GM21423 (cell line): Measurements from ENCODE around the gene CAPN11.

Experiments used
- ATAC-seq: cut with Tn5 transposase; IDR thresholded peaks from one replicate; pipeline ENCODE4 v1.9.1; 2021; ENCODE audit warnings: mild to moderate bottlenecking, moderate library complexity; ENCODE audit not compliant: unreplicated experiment

CAPN11 gene

GRCh38 chr6:44152533-44152932 lies 6.1 kb upstream of the CAPN11 start:
- no peak for ATAC-seq

GRCh38 chr6:44154067-44154466 lies 4.6 kb upstream of the CAPN11 start:
- ATAC-seq: no peak

- ATAC-seq: no peak
Observed at GRCh38 chr6:44156494-44157151, 2.0 kb upstream of the CAPN11 start.

GRCh38 chr6:44157152-44157521 lies 1.5 kb upstream of the CAPN11 start:
- ATAC-seq: no peak

- ATAC-seq: no peak
Observed at GRCh38 chr6:44161997-44162338, 3.3 kb downstream of the CAPN11 start.

GRCh38 chr6:44162876-44163625 lies 4.4 kb downstream of the CAPN11 start:
- no peak for ATAC-seq

- ATAC-seq: no peak
Observed at GRCh38 chr6:44166116-44166515, 7.5 kb downstream of the CAPN11 start.

GRCh38 chr6:44166591-44167184 lies 8.1 kb downstream of the CAPN11 start:
- no peak for ATAC-seq

- no peak for ATAC-seq
Observed at GRCh38 chr6:44167567-44167966, 8.9 kb downstream of the CAPN11 start.

- no peak for ATAC-seq
Observed at GRCh38 chr6:44169154-44169553, 10.5 kb downstream of the CAPN11 start.

- ATAC-seq: no peak
Observed at GRCh38 chr6:44169886-44170570, 11.4 kb downstream of the CAPN11 start.

GRCh38 chr6:44171899-44172546 lies 13.4 kb downstream of the CAPN11 start:
- no peak for ATAC-seq

- ATAC-seq: peak; percentile 44
Observed at GRCh38 chr6:44172731-44173500, 14.3 kb downstream of the CAPN11 start.

- ATAC-seq: no peak
Observed at GRCh38 chr6:44176130-44176761, 17.6 kb downstream of the CAPN11 start.

- peak; percentile 72 for ATAC-seq
Observed at GRCh38 chr6:44176762-44177509, 18.3 kb downstream of the CAPN11 start.

- ATAC-seq: no peak
Observed at GRCh38 chr6:44177691-44178423, 19.2 kb downstream of the CAPN11 start.

GRCh38 chr6:44178424-44179071 lies 19.9 kb downstream of the CAPN11 start:
- ATAC-seq: no peak

GRCh38 chr6:44179072-44179536 lies 20.5 kb downstream of the CAPN11 start:
- ATAC-seq: no peak
